Endometrial microvascular endothelial cells (primary cell): Measurements from ENCODE around the gene NPTX1. TPM values are rescaled to one million over a fixed set of nuclear protein-coding genes. Genes with fewer than 3 reads are reported as not detected.

Source experiments
- in situ Hi-C: cut with HindIII; loops from 2 replicates; pipeline ENCODE4 v1.10.0; 2017; ENCODE audit warnings: low sequenced_read_pairs, low pct_unique_long_range_greater_than_20kb; ENCODE audit errors: inconsistent ontology term
- total RNA-seq: library from RNA; depleted of rRNA; stranded (reverse); fragments of >200 nt; gene quantifications from one replicate; pipeline ENCODE4 v1.2.3, GENCODE V29; 2015; ENCODE audit errors: inconsistent ontology term

Gene NPTX1
- total RNA-seq, 1 donor from 2014 or later, result 0.09 TPM

DNA sequence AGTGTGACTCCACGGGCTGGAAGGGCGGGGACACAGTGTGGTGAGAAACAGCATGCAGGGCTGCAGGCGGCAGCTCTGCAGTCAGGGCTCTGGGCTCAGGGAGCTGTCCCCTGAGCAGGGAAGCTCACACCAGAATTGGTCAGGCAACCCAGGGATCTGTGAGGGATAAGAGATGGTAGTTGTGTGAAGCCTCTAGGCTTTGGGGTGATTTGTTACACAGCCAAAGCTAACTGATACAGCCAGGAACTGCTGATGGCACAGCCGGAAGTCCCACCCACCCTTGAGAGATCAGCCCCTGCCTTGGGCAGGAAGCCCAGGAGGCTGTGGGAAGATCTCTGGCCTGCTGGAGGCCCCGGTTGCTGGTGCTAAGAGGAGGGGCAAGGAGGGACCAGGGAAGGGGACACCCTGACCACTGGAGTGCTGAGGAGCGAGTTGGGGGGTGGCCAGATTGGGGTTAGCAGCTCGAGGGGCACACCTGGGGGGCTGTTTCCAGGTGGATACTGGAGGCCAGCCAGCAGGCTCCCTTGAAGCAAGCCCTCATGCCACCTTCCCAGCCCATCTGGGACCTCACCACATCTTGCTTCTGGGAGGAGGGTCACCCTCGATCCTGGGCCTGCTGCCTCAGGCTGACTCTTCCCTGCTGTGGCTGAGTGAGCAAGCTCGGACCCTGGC, 25.2 kb downstream of the NPTX1 start:
- in situ Hi-C loops, result no loop called here

DNA sequence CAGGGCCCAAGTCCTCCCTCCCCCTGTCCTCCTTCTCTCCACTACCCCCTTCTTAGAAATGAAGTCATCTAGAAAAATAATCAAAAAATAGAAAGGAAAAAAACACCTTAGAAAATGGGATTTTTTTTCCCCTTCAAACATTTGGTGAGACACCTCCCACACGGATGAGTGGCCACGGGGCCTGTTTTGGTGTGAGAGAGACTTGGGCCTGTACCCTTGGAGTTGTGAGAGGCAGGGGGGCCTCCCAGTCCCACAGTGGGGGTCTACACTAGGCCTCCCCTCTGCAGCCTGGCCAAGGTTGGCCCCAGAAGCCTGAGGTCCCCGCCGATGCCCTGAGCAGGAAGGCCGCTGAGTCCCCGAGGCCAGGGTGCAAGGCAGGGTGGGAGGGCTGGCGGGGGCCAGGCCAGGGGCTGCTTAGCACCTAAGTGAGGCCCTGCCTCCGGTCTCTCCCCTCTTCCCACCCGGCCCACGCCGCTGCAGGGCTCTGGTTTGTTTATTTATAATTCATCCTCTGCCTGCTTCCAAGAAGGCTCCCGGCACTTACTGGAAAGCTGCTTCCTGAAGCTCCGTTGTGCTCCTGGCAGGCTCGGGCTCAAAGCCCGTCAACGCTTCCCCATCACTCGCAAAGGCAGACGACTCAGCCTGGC, 26.4 kb downstream of the NPTX1 start:
- in situ Hi-C loops, result no loop called here

DNA sequence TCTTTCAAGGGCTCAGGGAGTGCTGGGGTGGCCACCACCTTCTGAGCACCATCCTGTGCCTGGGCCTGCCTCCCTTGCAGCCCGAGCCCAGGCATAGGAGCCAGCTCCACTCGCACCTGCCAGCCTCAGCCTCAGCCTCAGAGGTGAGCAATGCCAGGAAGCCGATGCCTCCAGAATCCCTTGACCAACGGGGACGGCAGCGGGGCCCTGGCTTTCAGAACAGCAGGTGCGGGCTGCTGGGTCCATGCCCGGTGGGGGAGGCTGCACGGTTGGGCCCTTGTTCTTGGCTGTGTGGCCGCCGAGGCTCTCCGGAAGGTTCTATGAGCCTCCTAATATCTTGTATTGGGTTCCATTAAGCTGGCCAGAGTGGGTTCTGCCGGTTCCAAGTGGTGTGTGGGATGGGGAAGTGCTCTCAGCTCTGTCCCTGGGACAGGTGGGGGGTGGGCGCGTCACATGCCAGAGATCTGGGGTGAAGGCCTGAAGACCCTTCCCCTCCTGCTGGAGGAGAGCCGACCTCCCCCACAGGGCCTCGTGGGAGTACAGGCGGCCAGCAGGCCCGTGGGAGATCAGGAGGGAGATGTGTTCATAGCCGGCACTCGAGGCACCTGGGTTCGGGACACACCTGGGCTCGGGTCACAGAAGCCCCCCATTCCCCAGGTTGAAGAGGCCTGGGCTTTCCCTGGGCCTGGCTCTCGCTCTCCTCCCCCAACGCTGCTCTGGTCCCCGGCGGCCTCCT, 27.0 kb downstream of the NPTX1 start:
- in situ Hi-C loops, result no loop called here

DNA sequence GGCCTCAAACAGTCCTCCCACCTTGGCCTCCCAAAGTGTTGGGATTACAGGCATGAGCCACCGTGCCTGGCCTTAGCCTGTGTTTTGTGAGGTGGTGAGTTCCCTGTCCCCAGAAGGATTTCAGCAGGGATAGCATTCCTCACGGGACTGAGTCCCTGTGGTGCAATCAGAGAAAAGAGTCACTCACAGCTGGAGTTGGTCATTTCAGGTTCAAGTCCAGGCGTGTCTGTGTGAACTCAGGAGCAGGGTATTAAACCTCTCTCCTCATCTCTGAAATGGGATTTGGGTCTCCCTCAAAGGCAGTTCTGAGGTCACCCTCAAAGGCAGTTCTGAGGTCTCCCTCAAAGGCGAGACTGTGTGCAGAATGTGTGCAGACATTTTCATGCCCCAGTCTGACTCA, 28.6 kb downstream of the NPTX1 start:
- in situ Hi-C loops, result no loop called here

DNA sequence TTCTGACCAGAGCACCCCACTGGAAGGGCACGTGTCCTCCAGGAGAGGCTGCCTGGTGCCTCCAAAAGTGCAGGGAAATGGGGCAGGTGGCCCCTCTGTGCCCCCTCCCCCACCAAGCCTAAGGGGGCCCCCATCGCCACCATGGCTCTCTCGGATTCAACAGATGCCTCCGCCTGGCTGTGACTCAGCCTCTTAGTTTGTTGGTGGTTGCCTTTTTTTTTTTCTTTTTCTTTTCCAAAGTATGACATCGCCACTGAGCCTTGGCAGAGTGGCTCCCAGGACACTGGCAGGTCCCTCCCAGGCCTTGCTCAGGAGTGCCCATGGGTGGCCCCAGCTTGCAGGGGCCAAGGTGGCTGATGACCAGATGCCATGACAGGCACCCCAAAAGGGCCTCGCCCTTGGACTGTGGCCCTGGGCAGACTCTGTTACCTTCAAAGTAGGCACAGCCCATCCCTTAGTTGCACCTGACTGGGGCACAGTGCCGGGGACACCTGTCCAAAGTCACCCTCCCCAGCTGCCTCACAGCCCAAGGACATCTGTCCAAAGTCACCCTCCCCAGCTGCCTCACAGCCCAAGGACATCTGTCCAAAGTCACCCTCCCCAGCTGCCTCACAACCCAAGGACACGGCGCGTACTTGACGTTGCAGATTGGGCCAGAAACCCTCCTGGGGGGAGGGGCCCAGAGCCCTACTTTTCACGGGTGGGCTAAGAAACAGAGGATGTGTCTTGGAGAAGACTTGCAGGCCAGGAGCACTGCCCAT, 29.6 kb downstream of the NPTX1 start:
- in situ Hi-C loops, result no loop called here

DNA sequence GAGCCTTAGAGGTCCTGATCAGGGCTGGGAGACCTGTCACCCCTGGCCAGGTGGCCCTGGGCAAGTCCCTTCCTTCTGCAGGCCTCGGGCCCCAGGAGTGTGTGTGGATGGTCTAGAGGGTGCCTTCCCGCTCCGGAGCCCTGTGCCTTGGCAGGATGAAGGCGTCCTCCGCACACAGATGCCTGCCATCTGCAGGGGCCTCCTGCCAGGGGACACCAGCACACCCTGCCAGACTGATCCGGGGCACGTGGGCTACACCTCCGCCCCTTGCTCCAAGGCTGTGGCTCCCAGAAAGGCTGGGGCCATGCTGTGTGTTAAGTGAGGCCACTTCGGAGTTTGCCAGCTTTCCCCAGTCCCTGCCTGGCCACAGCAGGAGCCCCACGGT, 30.7 kb downstream of the NPTX1 start:
- in situ Hi-C loops, result no loop called here

DNA sequence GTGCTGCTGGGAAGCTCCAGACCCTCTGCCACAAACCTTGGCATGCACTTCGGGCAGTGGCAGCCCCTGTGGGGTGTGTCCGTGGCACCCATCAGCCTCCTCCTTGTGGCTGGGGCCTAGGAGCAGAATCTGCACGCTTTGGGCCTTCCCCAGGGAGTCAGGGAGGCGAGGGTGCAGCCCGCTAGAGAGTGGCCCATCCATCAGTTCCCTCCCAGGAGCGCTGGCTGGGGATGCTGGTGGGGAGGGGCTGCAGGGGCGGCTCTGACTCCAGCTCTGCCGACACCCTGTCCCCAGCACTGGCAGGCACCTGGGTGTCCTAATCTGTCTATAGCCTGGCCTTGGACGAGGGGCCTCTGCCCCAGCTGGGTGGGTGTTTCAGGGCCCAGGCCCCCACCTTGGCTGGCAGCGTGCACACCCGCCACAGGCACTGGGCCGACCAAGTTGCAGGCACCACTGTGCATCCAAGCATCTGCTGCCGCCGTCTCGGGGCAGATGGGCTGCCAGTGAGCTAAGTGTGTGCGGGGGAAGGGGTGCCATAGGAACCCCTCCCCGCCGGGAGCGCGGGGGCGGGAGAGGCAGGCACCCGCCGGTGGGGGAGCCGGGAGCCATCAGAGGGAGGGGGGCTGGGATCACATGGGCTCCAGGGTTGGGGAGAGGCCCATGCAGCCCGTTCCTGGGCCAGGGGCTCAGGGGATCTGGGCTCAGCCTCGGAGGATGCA, 31.2 kb downstream of the NPTX1 start:
- in situ Hi-C loops, result no loop called here

DNA sequence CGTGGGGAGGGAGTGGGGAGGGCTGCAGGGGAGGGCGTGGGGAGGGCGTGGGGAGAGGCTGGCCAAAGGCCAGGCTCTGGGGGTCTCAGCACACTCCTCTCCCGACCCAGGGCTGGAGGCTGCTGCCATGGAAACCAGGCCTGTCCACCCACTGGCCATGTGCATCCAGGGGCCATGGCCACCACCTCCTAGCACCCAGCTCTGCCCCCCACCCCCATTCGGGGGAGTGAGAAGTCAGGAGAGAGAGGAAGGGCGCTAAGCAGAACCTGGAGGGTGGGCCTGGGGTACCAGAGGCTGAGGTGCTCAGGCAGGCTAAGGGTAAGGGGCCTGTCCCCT, 31.8 kb downstream of the NPTX1 start:
- in situ Hi-C loops, result no loop called here

DNA sequence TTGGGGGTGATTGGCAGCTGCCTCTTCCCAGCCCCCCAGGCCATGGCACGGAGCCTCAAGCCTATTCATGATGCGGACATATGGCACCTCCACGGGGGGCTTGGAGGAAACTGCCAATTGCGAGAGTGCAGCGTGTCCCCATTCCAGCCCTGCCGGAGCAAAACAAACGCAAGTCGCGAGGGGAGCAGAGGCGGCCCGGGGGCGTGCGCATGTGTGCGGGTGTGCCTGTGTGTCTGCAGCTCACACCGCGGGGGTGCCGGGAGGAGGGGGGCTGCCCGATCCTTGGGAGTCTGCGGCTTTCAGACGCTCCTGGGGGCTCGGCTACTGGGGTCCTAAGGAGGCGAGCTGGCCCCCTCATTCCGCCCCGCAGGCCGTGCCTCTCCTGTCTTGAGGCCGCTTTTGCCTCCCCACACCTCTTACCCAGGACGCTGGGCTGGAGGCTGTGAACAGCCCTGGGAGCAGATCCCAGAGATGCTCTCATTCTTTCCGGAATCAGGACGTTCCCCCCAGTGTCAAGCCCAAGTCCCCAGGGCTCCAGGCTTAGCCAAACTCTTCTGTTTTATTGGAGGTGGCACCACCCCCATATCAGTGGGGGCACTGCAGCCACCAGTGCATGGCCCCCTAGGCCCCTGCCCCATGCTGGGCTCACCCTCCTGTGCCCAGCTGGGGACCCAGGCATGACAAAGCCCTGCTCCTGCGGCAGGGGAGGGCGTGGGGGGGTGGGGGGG, 32.3 kb downstream of the NPTX1 start:
- in situ Hi-C loops, result no loop called here

DNA sequence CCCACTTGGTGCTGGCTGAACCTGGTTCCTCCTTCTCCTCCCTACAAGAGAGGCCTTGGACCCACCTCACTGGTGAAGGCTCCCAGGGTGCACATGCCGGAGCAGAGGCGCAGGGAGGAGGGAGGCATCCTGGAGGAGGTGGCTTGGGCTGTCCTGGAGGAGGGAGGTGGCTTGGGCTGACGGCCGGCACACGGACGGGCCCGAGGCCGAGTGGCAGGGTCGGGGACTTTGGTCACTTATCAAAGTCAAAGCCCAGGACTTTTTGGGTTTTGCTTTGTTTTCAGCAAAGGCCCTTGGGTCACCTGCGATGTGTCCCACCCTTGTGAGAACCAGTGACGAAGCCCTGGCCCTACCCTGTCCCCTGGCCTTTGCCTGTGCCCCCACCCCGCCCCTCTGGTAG, 32.9 kb downstream of the NPTX1 start:
- in situ Hi-C loops, result no loop called here

DNA sequence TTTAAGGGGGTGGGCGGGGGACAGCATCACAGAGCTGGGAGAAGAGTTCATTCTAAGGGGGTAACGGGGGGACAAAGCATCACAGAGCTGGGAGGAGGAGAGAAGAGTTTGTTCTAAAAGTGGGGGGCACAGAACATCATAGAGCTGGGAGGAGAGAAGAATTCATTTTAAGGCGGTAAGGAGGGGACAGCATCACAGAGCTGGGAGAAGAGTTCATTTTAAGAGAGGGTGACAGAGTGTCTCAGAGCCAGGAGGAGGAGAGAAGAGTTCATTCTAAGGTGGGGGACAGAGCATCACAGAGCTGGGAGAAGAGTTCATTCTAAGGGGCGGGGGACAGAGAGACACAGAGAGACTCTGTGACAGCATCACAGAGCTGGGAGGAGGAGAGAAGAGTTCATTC, 33.6 kb downstream of the NPTX1 start:
- in situ Hi-C loops, result no loop called here

DNA sequence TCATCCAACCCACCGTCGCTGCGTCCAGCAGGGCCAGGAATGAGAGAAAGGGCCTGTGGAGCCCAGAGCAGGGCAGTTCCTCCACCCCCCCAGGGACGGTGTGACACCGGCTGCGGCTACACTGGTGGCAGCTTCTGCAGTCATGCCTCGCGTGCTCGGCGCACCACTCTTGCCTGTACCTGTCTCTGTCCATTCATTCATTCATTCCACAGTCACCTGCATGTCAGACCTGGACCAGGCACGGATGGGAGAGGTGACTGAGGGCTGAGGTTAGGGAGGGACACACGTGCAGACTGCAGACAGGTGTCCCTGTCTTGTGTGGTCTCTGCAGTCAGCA, 34.1 kb downstream of the NPTX1 start:
- in situ Hi-C loops, result no loop called here

DNA sequence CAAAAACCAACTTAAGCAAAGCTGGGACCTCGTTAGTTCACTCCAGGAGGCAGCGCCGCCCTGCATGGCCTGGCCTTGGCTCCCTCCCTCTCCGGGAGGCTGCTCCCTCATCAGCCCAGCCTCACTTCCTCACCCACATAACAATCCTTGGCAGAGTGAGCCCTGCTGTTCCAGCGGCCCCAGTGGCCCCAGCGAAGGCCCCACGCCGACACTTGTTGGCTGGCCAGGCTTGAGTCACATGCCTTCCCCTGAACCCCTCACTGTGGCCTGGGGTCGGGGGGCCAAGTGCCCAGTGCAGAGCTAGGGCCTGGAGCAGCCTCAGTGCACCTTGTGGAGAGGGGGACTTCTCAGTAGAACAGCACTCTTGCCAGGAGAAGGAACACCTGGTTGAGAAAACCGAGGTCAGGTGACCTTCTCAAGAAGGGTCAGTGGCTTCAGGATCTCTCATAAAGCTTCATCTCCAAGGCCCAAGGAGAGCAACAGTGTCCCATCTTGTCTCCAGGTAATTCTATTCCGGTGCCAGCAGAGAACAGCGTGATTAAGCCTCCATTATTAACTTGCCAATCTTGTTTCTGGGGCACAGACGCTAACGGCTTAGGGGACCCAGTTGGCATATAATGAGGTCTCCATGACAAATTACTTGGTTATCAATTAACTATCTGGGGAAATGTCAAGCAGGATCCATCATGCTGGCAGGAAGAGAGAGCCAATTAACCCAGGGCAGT, 34.6 kb downstream of the NPTX1 start:
- in situ Hi-C loops, result no loop called here

DNA sequence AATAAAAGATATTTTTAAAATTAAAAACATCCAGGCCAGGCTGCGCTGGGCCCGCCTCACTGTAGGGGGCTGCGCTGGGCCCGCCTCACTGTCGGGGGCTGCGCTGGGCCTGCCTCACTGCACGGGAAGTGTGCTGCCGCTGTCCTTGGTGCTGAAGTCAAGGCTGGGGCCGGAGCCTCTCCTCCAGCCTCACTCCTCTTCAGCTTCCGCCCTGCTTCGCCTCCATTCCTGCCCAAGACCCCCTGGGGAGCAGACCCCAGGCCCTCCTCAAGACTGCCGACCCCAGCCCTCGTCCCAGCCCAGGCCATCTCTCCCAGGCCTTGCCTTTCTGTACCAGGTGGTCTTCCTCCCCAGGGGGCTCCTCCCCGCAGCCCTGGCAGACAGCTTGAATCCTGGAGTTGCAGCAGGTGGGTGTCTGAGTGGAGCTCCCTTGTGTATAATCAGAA, 35.3 kb downstream of the NPTX1 start:
- in situ Hi-C loops, result no loop called here

DNA sequence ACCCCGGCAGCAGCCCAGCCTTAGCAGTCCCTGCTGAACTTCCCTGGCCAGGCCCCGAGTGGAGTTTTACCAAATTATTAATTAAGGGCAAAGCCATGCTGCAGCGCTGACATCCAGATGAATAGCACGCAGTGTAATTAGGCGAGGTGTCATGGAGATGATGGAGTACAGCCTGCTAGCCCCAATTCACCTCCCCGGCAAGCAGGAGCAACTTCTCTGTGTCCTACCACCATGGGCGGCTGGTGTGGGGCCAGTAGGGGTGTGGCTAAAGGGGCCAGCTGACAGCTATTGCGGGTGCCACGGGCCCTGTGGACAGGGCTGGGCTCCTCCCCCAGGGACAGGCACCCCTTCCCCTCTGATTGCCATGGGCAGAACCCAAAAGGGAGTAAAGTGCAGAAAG, 36.9 kb downstream of the NPTX1 start:
- in situ Hi-C loops, result no loop called here

DNA sequence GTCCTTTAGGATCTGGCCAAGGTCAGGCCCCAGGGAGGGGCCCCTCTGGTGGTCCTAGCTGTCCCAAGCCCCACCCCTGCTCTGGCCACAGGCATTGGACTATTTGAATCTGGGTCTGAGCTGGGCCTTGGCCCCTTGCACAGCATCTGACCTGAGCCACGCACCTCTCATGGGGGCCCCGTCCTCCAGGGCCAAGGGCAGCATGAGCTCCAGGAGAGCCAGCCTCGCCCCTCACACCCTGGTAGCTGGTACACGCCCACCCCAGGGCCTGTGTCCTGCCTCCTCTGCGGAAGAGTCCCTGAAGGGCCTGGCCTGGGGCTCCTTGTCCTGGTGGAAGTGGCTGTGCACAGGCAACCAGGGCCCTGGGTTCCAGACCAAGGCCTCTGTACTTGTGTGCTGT, 37.6 kb downstream of the NPTX1 start:
- in situ Hi-C loops, result no loop called here

DNA sequence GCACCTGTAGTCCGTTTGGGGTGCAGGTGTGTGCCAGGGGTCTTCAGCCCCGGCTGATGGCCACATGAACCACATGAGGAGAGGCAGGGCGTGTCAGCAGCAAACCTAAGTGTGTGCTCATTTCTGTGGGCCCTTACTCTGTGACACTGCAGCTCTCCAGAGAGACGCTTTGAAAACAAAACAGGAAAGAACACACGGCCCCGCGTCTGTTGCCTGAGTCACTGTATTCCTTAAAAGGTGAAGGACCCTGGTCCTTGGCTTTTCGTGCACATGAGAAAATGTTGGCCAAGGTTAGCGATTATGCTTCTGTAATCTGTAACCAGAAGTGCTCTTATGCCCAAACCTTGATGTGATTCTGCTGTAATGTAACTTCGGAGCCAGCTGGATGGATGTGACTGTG, 38.9 kb downstream of the NPTX1 start:
- in situ Hi-C loops, result no loop called here
